ENCODE measurements around the gene PCK1.

PCK1 gene

GRCh38 chr20:57608516-57608915 is 47.6 kb downstream of the PCK1 start:
- no peak for DNase-seq

- DNase-seq = no peak
Measured at GRCh38 chr20:57609086-57609841, 48.4 kb downstream of the PCK1 start.

DNA sequence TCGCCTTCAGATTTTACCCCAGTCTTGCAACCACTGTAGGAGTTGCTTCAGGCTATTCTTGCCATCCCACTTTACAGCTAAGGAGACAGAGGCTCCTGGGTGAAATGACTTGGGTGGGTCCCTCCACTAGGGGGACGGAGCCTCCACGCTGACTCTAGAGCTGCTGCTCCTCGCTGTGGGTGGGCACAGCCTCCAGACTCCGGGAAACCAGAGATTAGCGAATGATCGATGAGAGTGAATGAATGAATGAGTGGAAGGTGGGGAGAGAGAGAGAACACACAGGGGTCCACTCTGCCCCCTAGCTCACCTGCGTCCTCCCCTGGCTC is 48.9 kb downstream of the PCK1 start:
- DNase-seq = no peak

GRCh38 chr20:57610261-57610952 is 49.5 kb downstream of the PCK1 start:
- no peak for DNase-seq

DNA sequence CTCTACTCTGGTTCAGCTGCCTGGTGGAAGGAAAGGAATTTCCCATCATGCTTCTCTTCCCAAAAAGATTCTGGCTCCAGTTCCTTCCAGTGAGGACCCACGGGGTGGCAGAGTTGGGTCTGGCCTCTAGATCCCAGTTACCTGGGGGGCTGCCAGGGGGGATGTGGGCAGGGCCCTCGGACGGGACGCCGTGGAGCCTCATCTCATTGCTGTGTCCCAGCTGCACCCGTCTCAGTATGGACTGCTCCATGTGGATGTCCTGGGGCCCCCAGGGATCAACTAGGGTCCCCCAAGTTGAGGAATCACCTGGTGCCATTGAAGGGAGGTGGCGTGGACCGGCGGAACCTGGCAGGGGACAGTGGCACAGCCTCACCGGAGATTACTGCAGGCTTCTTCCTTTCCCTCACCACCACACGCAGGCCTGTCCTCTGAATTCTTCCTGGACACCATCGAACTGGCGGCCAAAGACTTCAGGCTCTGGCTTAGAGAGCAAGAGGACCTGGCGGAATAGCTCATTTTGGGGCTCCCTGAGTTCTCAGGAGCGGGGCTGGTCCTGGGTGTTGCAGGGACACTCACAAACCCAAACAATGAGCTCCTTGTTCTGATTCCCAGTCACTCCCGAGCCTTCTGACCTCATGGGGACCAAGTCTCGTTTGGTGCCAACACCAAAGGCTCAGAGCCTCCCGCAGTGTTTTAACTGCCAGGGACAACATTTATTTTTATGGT is 50.8 kb downstream of the PCK1 start:
- no peak for DNase-seq

DNA sequence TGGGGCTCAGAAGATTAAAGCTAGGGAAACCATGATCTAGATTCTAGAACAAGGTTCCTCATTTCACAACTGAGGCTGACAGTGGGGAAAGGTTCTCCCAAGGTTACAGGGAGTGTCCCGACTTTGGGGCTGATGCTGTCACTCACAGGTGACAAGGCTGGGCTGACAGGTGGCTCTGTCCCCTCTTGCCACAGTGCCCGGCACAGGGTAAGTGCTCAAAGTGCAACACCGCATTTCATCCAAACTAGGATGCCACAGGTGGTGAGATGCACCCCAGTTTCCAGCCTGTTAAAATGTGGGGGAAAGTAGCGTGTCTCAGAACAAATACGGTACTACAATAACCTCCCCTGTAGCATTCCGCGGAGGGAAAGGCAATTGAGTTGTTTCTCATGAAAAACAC is 51.5 kb downstream of the PCK1 start:
- no peak for DNase-seq

GRCh38 chr20:57612916-57613315 is 52.0 kb downstream of the PCK1 start:
- no peak for DNase-seq

GRCh38 chr20:57613481-57613921 is 52.6 kb downstream of the PCK1 start:
- DNase-seq = no peak

GRCh38 chr20:57614490-57615444 is 53.9 kb downstream of the PCK1 start:
- no peak for DNase-seq

GRCh38 chr20:57615445-57615811 is 54.5 kb downstream of the PCK1 start:
- no peak for DNase-seq

- no peak for DNase-seq
Measured at GRCh38 chr20:57616143-57616951, 55.4 kb downstream of the PCK1 start.

- DNase-seq = no peak
Measured at GRCh38 chr20:57617079-57617795, 56.3 kb downstream of the PCK1 start.

All from NCI-H1436 (cell line).